GM12878 (cell line): Measurements from ENCODE around the gene ACO1. TPM values are rescaled to one million over a fixed set of nuclear protein-coding genes. Genes with fewer than 3 reads are reported as not detected.

Experiments
- ATAC-seq: fragments of 200-7000 bp; cut with Tn5 transposase; 3 replicates; pipeline ENCODE4 v1.9.1; 2020; ENCODE audit warnings: mild to moderate bottlenecking, moderate library complexity
- BruUV-seq: library from RNA; stranded (reverse); fragments of 400-500 nt; replicated peaks from 2 replicates; lab custom pipeline; 2021; lab: Mats Ljungman, UMichigan
- CTCF ChIA-PET: fragments of 300-600 bp; sonication (Branson Sonifier 250); formaldehyde crosslinking; extraction: SDS; loops from one replicate; lab custom pipeline; 2021; ENCODE audit warnings: inconsistent platforms; lab: Yijun Ruan, JAX
- POLR2A ChIA-PET: fragments of 350-600 bp; formaldehyde crosslinking; extraction: SDS; loops from one replicate; lab custom pipeline; 2021; ENCODE audit warnings: inconsistent platforms; lab: Charles Lee
- RAD21 ChIA-PET: fragments of 300-600 bp; sonication (Branson Sonifier 250); formaldehyde crosslinking; loops from one replicate; lab custom pipeline; 2023; ENCODE audit warnings: antibody characterized with exemption; ENCODE audit not compliant: unreplicated experiment; lab: Charles Lee
- SMC1A ChIA-PET: fragments of 300-600 bp; sonication (Branson Sonifier 250); formaldehyde crosslinking; loops from one replicate; lab custom pipeline; 2023; ENCODE audit not compliant: unreplicated experiment, uncharacterized antibody; lab: Charles Lee
- DNase-seq: peaks from one replicate; pipeline ENCODE4 v3.0.0-alpha.2; 2011; ENCODE audit warnings: low read depth, low spot score
- FAIRE-seq: peaks from 3 replicates; lab custom pipeline; 2011; peaks lifted over from hg19 to GRCh38; lab: Jason Lieb, UNC
- H2AFZ ChIP-seq: 2 replicates; pipeline ENCODE4 v1.6.0; 2011; ENCODE audit warnings: low read depth, low read length, control low read depth; ENCODE audit not compliant: control insufficient read depth
- H3K27ac ChIP-seq: 2 replicates; pipeline ENCODE4 v1.5.1; 2011; ENCODE audit warnings: control low read depth; ENCODE audit not compliant: control insufficient read depth, insufficient read depth
- H3K27me3 ChIP-seq, 2 experiments: replicated peaks in 1 of 2; 2 replicates each; pipeline versions ENCODE4 v1.6.0 to v1.6.1; 2011; ENCODE audit warnings: low read length in 1 of 2; ENCODE audit not compliant: control insufficient read depth in 2 of 2, insufficient read depth in 2 of 2
- H3K36me3 ChIP-seq, 2 experiments: 2 replicates each; pipeline ENCODE4 v1.5.1; 2011; ENCODE audit warnings: low read length in 1 of 2; ENCODE audit not compliant: control insufficient read depth in 2 of 2, insufficient read depth in 2 of 2
- H3K4me1 ChIP-seq: 2 replicates; pipeline ENCODE4 v1.6.1; 2011; ENCODE audit warnings: mild to moderate bottlenecking, low read length, moderate library complexity, mixed read lengths; ENCODE audit not compliant: control insufficient read depth, insufficient read depth
- H3K4me2 ChIP-seq: 2 replicates; pipeline ENCODE4 v1.6.0; 2011; ENCODE audit warnings: control low read depth; ENCODE audit not compliant: control insufficient read depth, insufficient read depth
- H3K4me3 ChIP-seq: fragments of 200-600 bp; sonication (generic); 2 replicates; pipeline ENCODE4 v1.5.1; 2016
- H3K79me2 ChIP-seq: 2 replicates; pipeline ENCODE4 v1.6.0; 2011; ENCODE audit warnings: low read length; ENCODE audit not compliant: control insufficient read depth, insufficient read depth
- H3K9ac ChIP-seq: 2 replicates; pipeline ENCODE4 v1.8.0; 2011; ENCODE audit warnings: low read length, control low read depth, mixed read lengths; ENCODE audit not compliant: control insufficient read depth, insufficient read depth
- H3K9me3 ChIP-seq: replicated peaks from 3 replicates; pipeline ENCODE4 v1.5.1; 2011; ENCODE audit warnings: mild to moderate bottlenecking, low read length; ENCODE audit not compliant: control insufficient read depth, insufficient read depth
- H4K20me1 ChIP-seq: 2 replicates; pipeline ENCODE4 v1.6.0; 2011; ENCODE audit not compliant: control insufficient read depth, insufficient read depth
- ATF2 ChIP-seq: IDR thresholded peaks from 2 replicates; pipeline ENCODE4 v1.6.1; 2012; ENCODE audit warnings: low read length, inconsistent platforms
- ATF3 ChIP-seq: IDR thresholded peaks from 2 replicates; pipeline ENCODE4 v1.6.1; 2011; ENCODE audit warnings: low read depth, mild to moderate bottlenecking, low read length, moderate library complexity, borderline replicate concordance; ENCODE audit errors: extremely low read depth
- BMI1 ChIP-seq: fragments of 450-650 bp; IDR thresholded peaks from 2 replicates; pipeline ENCODE4 v1.6.1; 2016; ENCODE audit warnings: mild to moderate bottlenecking, moderate library complexity, borderline replicate concordance
- CBX5 ChIP-seq: sonication (generic); IDR thresholded peaks from 2 replicates; pipeline ENCODE4 v1.6.1; 2016; ENCODE audit warnings: low read depth, moderate library complexity, mild to moderate bottlenecking, inconsistent platforms
- EP300 ChIP-seq, 2 experiments: fragments of 150-350 bp in 1 of 2; IDR thresholded peaks; 2 replicates each; pipeline ENCODE4 v1.6.1; 2011 to 2012; ENCODE audit warnings: low read depth in 2 of 2, low read length in 2 of 2, borderline replicate concordance in 1 of 2, improper control_type of control experiment in 1 of 2, inconsistent platforms in 1 of 2; ENCODE audit not compliant: control insufficient read depth in 1 of 2
- FOXK2 ChIP-seq: fragments of 450-650 bp; IDR thresholded peaks from 2 replicates; pipeline ENCODE4 v1.6.1; 2017; ENCODE audit warnings: mild to moderate bottlenecking, moderate library complexity
- GATAD2B ChIP-seq: fragments of 450-650 bp; conservative IDR thresholded peaks from 2 replicates; pipeline ENCODE4 v1.6.1; 2017; ENCODE audit warnings: low read depth, mild to moderate bottlenecking, moderate library complexity
- NFYA ChIP-seq: IDR thresholded peaks from 2 replicates; pipeline ENCODE4 v1.6.1; 2011; ENCODE audit warnings: low read depth, mild to moderate bottlenecking, low read length, improper control_type of control experiment, borderline replicate concordance
- POLR2A ChIP-seq: IDR thresholded peaks from 2 replicates; pipeline ENCODE4 v1.6.1; 2011; ENCODE audit warnings: low read depth, mild to moderate bottlenecking, low read length
- POLR2AphosphoS5 ChIP-seq: IDR thresholded peaks from 2 replicates; pipeline ENCODE4 v1.6.1; 2011; ENCODE audit warnings: mild to moderate bottlenecking, low read length, inconsistent platforms
- RCOR1 ChIP-seq: conservative IDR thresholded peaks from 2 replicates; pipeline ENCODE4 v1.6.1; 2012; ENCODE audit warnings: low read depth, low read length, improper control_type of control experiment
- SIX5 ChIP-seq: IDR thresholded peaks from 2 replicates; pipeline ENCODE4 v1.6.1; 2011; ENCODE audit warnings: mild to moderate bottlenecking, low read depth, low read length, moderate library complexity; ENCODE audit not compliant: severe bottlenecking
- SMAD5 ChIP-seq: IDR thresholded peaks from 2 replicates; pipeline ENCODE4 v1.6.1; 2016; ENCODE audit warnings: antibody characterized with exemption, low read depth
- SPI1 ChIP-seq: IDR thresholded peaks from 2 replicates; pipeline ENCODE4 v1.6.1; 2011; ENCODE audit warnings: low read depth, mild to moderate bottlenecking, low read length, moderate library complexity, borderline replicate concordance; ENCODE audit not compliant: insufficient read depth
- STAT1 ChIP-seq: fragments of 450-650 bp; conservative IDR thresholded peaks from 2 replicates; pipeline ENCODE4 v1.6.1; 2014; ENCODE audit warnings: antibody characterized with exemption, mild to moderate bottlenecking
- SUPT20H ChIP-seq: IDR thresholded peaks from 2 replicates; pipeline ENCODE4 v1.6.1; 2011; ENCODE audit warnings: low read depth, mild to moderate bottlenecking, low read length, moderate library complexity, borderline replicate concordance; ENCODE audit not compliant: control insufficient read depth
- WGBS: methylation state at CpG from one replicate; pipeline ENCODE4 v1.1.6; 2016; ENCODE audit warnings: low lambda C conversion rate; ENCODE audit not compliant: insufficient replicate concordance, insufficient coverage; ENCODE audit errors: missing lambda C conversion rate; 5-methylcytosine and 5-hydroxymethylcytosine counted together
- in situ Hi-C: fragments of 300-500 bp; cut with MboI; formaldehyde crosslinking; loops from 9 replicates; pipeline ENCODE4 v1.14.3; 2018; ENCODE audit warnings: mixed read lengths
- intact Hi-C: fragments of 100-400 bp; cut with micrococcal nuclease; formaldehyde crosslinking; loops from one replicate; pipeline ENCODE4 v1.14.2; 2022; ENCODE audit not compliant: unreplicated experiment
- polyA plus RNA-seq, 11 experiments: library from polyadenylated mRNA; depleted of rRNA in 4 of 11; unstranded in 6 of 11; stranded (reverse) in 5 of 11; fragments of >200 nt; fragmentation: Nextera tagmentation in 4 of 11; fragmentation: Illumina TruSeq in 1 of 11; extraction: Ambion mirVana in 4 of 11; extraction: Trizol in 1 of 11; gene quantifications; 1 replicate in 1 of 11; 2 replicates in 10 of 11; pipeline versions ENCODE4 v1.2.1 to v1.2.3, GENCODE V29; 2011 to 2016; ENCODE audit warnings: inconsistent platforms in 2 of 11, missing spikeins in 2 of 11, low read depth in 1 of 11
- total RNA-seq, 4 experiments: library from RNA; depleted of rRNA in 3 of 4; stranded (reverse); fragments of >200 nt in 3 of 4; fragmentation: Illumina TruSeq in 1 of 4; extraction: Trizol in 1 of 4; gene quantifications; 2 replicates each; pipeline versions ENCODE4 v1.2.1 to v1.2.3, GENCODE V29; 2013 to 2021

The ACO1 gene
- total and polyA plus RNA-seq, 10 of the 15 experiments (the other 5 are each of a cell fraction or from before 2014, with no cell fraction given): 0.21 to 6.5 (median 3.3) TPM

- no peak overlapping the region for H2AFZ ChIP-seq
- SMC1A ChIA-PET: interaction anchor here (0.9 to 1.0 kb wide), 2 partner anchors 9 to 52 kb away, joined by 3 to 5 read pairs; no protein-coding TSS in a partner anchor
- H3K4me1 ChIP-seq: no peaks in the 10 kb centered on the region
- POLR2A ChIA-PET: no interaction called here
- no peaks in the 10 kb centered on the region for H3K27me3 ChIP-seq
- TF ChIP-seq SMAD5 (no peak), BMI1 (no peak), SPI1 (no peak), SUPT20H (no peak), FOXK2 (no peak), RCOR1 (no peak), ATF2 (no peak), POLR2A (no peak), SIX5 (no peak), POLR2AphosphoS5 (no peak), NFYA (no peak), STAT1 (no peak), CBX5 (no peak), EP300 (IDR thresholded peaks at IDR 0.05; ENCODE audit: borderline replicate concordance in 1 of 2, control insufficient read depth in 1 of 2, low read depth in 2 of 2, low read length in 2 of 2) (no peak), GATAD2B (no peak), ATF3 (no peak)
- CTCF ChIA-PET: interaction anchor here (1.1 to 4.7 kb wide), 3 partner anchors 19 to 141 kb away, joined by 3 to 50 read pairs (median 4); no protein-coding TSS in a partner anchor
- no peak overlapping the region for H3K4me3 ChIP-seq
- H3K4me2 ChIP-seq: no peak overlapping the region
- intact Hi-C loops (loop anchor here (5.0 kb wide), 1 partner anchor 141 kb away; the partner anchor contains the start of gene NDUFB6), in situ Hi-C loops (no loop called here)
- no peaks in the 10 kb centered on the region for H3K9me3 ChIP-seq
- DNase-seq: no peak
- no peak overlapping the region for H3K27ac ChIP-seq
- RAD21 ChIA-PET: interaction anchor here (1.1 to 2.4 kb wide), 2 partner anchors 52 to 141 kb away, joined by 3 to 11 read pairs; no protein-coding TSS in a partner anchor
- FAIRE-seq: no peak
- no peak overlapping the region for H3K9ac ChIP-seq
- BruUV-seq: no TSS peak
- ATAC-seq: no peak
- H3K79me2 ChIP-seq: no peaks in the 10 kb centered on the region
- no peaks in the 10 kb centered on the region for H4K20me1 ChIP-seq
- H3K36me3 ChIP-seq: no peaks in the 10 kb centered on the region
- WGBS: over 99% methylated on average over 8 of the region's 8 CpGs
Observed at GRCh38 chr9:32431196-32431595, 46.8 kb downstream of the ACO1 start.
